ENCODE results near the gene CD300LB. TPM values are rescaled to one million over a fixed set of nuclear protein-coding genes. Genes with fewer than 3 reads are reported as not detected.

The CD300LB gene
- total RNA-seq, 1 experiment from 2014 or later = not detected

DNA sequence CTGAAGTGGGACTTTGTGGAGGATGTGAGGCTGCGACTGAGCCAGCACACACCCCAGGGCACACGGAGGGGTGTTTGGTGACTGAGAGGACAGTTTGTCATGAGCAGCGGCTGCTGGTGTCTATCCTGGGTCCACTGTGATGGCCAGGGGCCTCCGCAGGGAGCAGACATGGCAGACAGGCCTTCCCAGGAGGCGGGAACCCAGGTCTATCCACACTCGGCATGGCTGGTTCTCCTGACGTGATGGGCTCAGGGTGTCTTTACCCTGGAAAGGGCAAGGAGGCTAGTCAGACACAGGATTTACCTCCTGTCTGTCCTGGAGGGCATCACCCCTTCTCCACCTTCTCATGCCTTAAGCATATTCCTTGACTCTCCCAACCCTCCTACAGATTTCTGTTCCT lies 15.3 kb upstream of the CD300LB start:
- Histone ChIP-seq H4K20me1 (ENCODE audit: control insufficient read depth, insufficient read depth, insufficient read length) (no peaks in the 10 kb centered on the region), H3K18ac (ENCODE audit: insufficient read length, low read depth, low read length) (no peak overlapping the region), H3K23me2 (ENCODE audit: insufficient read length, low read depth, low read length, poor library complexity, severe bottlenecking) (no peaks in the 10 kb centered on the region), H3K9me3 (ENCODE audit: control insufficient read depth, low read depth, low read length) (no peaks in the 10 kb centered on the region), H3K4me2 (ENCODE audit: insufficient read depth, insufficient read length, low read length) (no peak overlapping the region), H3K27ac (ENCODE audit: insufficient read length, low read depth, low read length) (no peak overlapping the region), H3K14ac (ENCODE audit: insufficient read depth, low read length) (no peak overlapping the region), H4K8ac (replicated peaks; ENCODE audit: insufficient read length, low read depth, low read length) (no peak overlapping the region), H2BK12ac (ENCODE audit: insufficient read length, low read depth, low read length) (no peak overlapping the region), H2BK5ac (ENCODE audit: insufficient read length, low read length) (no peak overlapping the region), H2BK20ac (ENCODE audit: low read depth, low read length, poor library complexity, severe bottlenecking) (no peak overlapping the region), H3K56ac (ENCODE audit: insufficient read length, low read depth, low read length) (no peak overlapping the region), H2BK15ac (ENCODE audit: low read depth, low read length) (no peak overlapping the region), H2BK120ac (ENCODE audit: low read depth, low read length, poor library complexity, severe bottlenecking) (no peak overlapping the region), H4K91ac (ENCODE audit: insufficient read length, low read depth, low read length) (no peak overlapping the region), H3K4me1 (ENCODE audit: insufficient read depth, low read length) (no peaks in the 10 kb centered on the region), H3T11ph (ENCODE audit: low read length) (no peak overlapping the region), H3K23ac (ENCODE audit: insufficient read length, low read depth, low read length) (no peak overlapping the region), H3K9ac (ENCODE audit: extremely low read depth, insufficient read length, low read length) (no peak overlapping the region), H2AK5ac (ENCODE audit: insufficient read length, low read length) (no peak overlapping the region), H3K27me3 (ENCODE audit: insufficient read depth, low read length) (no peaks in the 10 kb centered on the region), H3K4ac (ENCODE audit: low read depth, low read length) (no peak overlapping the region), H3K79me1 (ENCODE audit: insufficient read depth, low read depth, low read length, poor library complexity, severe bottlenecking) (no peaks in the 10 kb centered on the region), H3K79me2 (ENCODE audit: insufficient read depth, low read length) (no peaks in the 10 kb centered on the region), H2AFZ (ENCODE audit: low read length) (no peak overlapping the region), H4K5ac (ENCODE audit: insufficient read length, low read depth, low read length) (no peak overlapping the region)
- no peaks in the 10 kb centered on the region for H3K4me1 Mint-ChIP-seq
- H3K27ac Mint-ChIP-seq = peak overlapping the region in 1 of 3 experiments; percentile 31; a peak in 1 of 7 replicates
- H3K4me3 Mint-ChIP-seq = no peak overlapping the region
- no peaks in the 10 kb centered on the region for H3K36me3 Mint-ChIP-seq (ENCODE audit: insufficient read depth in 1 of 3, low read depth in 3 of 3)
- DNase-seq = no peak
- peaks cover 0 to 2% of the 10 kb centered on the region in 2 experiments; a peak in 1 of 5 replicates for H3K9me3 Mint-ChIP-seq
- TF ChIP-seq, protein P1, sequence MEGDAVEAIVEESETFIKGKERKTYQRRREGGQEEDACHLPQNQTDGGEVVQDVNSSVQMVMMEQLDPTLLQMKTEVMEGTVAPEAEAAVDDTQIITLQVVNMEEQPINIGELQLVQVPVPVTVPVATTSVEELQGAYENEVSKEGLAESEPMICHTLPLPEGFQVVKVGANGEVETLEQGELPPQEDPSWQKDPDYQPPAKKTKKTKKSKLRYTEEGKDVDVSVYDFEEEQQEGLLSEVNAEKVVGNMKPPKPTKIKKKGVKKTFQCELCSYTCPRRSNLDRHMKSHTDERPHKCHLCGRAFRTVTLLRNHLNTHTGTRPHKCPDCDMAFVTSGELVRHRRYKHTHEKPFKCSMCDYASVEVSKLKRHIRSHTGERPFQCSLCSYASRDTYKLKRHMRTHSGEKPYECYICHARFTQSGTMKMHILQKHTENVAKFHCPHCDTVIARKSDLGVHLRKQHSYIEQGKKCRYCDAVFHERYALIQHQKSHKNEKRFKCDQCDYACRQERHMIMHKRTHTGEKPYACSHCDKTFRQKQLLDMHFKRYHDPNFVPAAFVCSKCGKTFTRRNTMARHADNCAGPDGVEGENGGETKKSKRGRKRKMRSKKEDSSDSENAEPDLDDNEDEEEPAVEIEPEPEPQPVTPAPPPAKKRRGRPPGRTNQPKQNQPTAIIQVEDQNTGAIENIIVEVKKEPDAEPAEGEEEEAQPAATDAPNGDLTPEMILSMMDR (conservative IDR thresholded peaks at IDR 0.05) = no peak
- H3K27me3 Mint-ChIP-seq (ENCODE audit: low read depth) = peaks cover 11% of the 10 kb centered on the region
- no CpG with 5 or more reads among the region's 7 CpGs for WGBS (ENCODE audit: extremely low coverage, insufficient read length, low lambda C conversion rate)
